ENCODE measurements around the gene SLC10A7.

GRCh38 chr4:146212781-146213180, 309.0 kb downstream of the SLC10A7 start:
- TF ChIP-seq CTCF (IDR thresholded peaks at IDR 0.05; ENCODE audit: low read length) = no peak
- TF ChIP-seq EZH2 (IDR thresholded peaks at IDR 0.05; ENCODE audit: borderline replicate concordance, low read length) = no peak

Data from OCI-LY1 (cell line).